NCI-H2081 (cell line): ENCODE data around the gene FBXL13.
"Not testable (repeated sequence)": the region's sequence is repeated elsewhere in the genome, so short reads cannot be mapped to it uniquely, and the experiment has no call there.

ENCODE experiments used
- DNase-seq, 2 experiments: peaks; one replicate each; lab custom pipeline; 2025; lab: John Stamatoyannopoulos, UW

The FBXL13 gene

DNA sequence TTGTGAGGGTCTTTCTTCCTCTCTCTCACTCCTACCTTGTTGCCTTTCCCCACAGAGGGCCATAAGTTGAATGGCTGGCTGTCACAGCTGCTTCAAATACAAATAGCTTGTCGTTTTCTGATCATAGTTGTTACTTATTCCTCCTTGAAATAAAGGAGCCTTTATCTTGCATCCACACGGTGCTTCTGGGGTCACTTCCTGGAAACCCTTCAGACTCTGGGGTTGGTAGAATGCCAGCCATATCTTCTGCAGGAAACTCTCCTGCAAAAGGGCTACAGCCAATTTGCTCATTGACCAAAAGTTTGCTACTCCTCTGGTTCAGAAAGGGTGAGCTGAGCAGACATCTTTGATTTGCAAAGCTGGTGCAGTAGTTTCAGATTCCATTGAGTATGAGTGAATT lies 255.4 kb downstream of the FBXL13 start:
- DNase-seq = no peak

DNA sequence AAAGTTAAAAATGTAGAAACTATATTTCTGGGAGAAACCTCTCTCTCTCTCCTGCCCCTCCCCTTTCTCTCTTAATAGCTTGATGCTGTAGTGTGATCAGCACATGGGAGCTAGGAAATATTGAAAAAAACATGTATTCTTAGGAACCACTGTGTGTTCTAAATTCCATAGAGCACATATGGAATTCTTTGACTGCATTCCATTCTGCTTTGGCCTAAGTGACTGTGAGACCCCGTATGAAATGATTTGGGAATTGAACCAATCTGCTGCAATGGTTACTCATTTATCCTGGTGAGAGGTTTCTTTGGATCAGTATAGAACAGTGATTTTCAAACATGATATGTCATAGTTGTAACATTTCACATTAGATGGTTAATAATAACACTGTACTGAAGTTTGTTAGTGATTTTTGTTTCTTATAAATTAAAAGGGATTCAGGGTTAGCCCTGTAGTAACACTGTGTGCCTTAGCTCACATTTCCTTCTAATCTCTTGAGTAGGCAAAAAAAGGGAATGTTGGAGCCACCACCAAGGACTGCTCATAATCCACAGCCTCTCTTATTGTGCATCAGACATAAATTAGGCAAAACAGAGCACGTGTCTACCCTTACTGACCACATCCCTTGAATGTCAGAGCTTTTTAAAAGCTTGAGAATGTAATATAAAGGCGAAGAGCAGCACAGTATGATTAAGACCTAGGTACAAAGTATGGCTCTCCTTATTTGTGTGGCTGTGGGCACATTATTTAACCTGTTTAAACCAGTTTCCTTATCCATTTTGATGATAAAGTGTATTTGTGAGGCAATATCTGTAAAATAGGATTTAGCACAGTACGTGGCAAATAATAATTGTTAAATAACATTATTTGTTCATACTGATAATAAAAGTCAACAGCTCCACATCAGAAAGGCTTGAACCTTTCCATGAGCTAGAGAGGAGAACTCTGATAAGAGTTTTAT lies 256.7 kb downstream of the FBXL13 start:
- DNase-seq = no peak

DNA sequence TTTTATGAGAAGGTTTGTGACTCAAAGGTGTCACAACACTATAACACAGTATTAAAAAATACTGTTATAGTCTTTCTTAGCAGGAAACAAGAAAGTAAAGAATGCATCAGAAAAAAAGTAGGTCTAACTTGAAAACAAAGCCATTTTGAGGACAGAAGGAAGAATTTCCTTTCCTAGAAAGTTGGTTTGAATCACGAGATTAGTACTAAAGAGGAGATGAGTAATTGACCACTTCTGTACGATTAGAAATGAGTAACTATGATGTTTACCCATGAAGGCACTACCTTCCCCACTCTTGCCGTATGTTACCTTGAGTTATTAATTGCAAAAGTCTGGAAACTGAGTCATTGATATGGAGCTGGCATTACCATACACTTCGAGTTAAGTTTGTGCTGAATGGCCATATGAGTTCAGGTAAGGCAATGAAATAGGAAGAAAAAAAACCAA lies 260.5 kb downstream of the FBXL13 start:
- no peak for DNase-seq

DNA sequence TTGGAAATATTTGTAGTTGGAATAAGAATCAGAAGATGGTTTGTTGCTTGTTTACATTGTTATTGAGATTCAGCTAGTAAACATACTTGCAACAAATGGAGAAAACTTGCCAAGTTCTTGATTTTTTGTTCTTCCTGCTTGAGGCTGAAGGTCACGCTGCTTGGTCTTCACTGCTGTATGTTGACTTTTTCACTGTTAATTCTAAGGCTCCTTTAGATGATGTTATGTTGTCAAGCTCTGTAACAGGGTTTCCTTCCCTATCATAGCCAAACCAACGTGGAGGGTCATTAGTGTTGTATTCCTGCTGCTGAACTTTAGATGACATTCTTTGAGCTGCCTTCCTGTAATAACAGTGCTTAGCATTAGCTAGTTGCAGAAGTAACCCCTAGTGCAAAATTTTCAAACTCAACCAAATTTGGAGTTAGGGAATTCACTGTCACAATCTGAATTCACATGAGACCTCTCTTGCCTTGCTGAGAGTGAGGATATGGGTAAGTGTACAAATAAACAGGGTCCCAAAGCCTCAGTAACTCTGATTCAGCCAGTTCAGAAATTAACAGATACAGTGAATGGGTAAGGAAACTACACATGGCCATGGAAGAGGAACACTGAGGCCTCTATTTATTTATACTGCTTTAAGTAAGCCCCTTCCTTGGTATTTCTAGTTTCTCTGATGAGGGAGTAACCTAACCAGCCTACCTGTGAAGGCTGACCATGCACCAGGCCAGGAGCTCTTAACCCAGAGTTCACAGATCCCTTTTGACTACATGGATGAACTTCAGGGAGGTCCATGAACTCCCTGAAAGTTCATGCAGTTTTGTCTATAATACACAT lies 261.2 kb downstream of the FBXL13 start:
- no peak for DNase-seq

GRCh38 chr7:102811942-102812678 lies 262.5 kb downstream of the FBXL13 start:
- DNase-seq = no peak

DNA sequence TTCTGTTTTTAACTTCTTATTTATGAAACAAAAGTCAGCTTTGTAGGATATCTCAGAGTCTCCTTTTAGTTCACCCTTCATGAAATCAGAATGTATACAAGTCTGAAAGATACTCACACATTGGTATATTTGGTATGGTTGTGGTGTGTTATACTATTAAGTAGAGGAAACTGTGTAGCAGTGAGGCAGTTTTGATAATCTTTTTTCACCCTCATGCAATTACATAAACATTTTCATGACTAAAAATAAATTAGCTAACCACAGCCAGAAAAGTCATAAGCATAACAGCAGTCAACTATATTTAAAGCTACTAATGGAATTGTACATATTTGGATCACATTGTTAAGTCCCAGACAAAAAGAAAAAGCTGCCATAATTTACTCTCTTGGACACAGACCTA lies 263.7 kb downstream of the FBXL13 start:
- no peak for DNase-seq

- DNase-seq = no peak
These were observed 268.0 kb downstream of the FBXL13 start for GRCh38 chr7:102806613-102807012.

DNA sequence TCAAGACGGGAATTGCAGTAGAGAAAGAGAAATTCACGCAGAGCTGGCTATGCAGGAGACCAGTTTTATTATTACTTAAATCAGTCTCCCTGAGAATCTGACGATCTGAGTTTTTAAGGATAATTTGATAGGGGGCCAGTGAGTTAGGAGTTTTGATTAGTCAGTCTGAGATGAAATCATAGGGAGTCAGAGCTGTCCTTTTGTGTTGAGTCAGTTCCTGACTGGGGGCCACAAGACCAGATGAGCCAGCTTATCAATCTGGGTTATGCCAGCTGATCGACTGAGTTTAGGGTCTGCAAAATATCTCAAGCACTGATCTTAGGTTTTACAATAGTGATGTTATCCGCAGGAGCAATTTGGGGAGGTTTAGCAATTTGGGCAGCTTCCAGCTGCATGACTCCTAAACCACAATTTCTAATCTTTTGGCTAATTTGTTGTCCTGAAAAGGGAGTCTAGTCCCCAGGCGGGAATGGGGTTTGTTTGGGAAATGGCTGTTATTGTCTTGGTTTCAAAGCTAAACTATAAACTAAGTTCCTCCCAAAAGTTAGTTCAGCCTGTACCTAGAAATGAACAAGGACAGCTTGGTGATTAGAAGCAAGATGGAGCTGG lies 278.5 kb downstream of the FBXL13 start:
- DNase-seq = not testable (repeated sequence)

GRCh38 chr7:102794567-102794966 lies 280.0 kb downstream of the FBXL13 start:
- DNase-seq = not testable (repeated sequence)

- DNase-seq = not testable (repeated sequence)
These were observed 282.8 kb downstream of the FBXL13 start for GRCh38 chr7:102791831-102792230.

DNA sequence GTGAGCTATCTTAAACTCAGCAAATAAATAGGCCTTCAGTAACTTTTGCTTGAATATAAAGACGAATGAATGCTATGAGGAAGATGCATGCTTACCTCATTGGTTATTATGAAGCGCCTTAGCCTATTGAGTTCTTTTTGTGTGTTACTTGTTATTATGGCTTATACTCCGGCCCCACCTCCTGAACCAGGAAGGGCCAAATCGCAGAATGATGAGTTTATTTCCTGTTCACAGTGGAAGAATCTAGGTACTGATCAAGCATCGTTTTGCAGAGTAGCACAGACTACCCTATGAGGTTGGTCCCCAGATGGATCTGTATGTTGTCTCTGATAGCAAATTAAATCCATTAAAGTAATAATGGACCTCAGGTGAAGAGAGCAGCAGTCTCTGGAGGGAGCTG lies 283.2 kb downstream of the FBXL13 start:
- not testable (repeated sequence) for DNase-seq

GRCh38 chr7:102790364-102791100 lies 284.1 kb downstream of the FBXL13 start:
- DNase-seq = not testable (repeated sequence)

DNA sequence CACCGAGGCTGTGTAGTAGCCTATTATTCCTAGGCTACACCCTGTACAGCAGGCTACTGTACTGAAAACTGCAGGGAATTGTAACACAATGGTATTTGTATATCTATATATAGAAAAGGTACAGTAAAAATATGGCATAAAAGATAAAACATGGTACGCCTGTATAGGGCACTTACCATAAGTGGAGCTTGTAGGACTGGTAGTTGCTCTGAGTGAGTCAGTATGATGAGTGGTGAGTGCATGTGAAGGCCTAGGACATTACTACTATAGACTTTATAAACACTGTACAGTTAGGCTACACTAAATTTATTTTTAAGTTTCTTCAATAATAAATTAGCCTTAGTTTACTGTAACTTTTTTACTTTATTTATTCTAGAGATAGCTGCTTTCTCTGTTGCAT lies 285.8 kb downstream of the FBXL13 start:
- not testable (repeated sequence) for DNase-seq

DNA sequence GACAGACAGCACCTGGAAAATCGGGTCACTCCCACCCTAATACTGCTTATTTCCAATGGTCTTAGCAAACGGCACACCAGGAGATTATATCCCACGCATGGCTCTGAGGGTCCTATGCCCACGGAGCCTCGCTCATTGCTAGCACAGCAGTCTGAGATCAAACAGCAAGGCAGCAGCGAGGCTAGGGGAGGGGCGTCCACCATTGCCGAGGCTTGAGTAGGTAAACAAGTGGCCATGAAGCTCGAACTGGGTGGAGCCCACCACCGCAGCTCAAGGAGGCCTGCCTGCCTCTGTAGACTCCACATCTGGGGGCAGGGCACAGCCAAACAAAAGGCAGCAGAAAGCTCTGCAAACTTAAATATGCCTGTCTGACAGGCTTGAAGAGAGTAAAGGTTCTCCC lies 293.7 kb downstream of the FBXL13 start:
- not testable (repeated sequence) for DNase-seq

DNA sequence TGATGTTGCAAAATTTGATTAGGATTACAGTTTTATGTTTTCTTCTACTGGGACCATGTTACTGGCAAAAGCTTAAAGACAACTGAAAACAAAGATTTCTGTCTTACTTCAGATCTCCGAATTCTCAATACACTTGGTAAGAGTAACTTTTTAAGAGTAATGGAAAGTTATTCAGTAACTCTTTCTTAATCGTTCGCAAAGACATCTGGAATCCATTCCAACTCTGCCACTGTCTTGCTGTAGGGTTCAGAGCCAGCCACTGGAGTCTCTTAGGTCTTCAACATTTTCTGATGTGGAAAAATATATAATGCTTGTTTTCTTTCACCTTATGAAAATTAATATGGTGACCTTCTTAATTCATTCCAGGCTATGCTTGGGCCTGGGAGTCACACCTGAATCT lies 295.9 kb downstream of the FBXL13 start:
- not testable (repeated sequence) for DNase-seq

DNA sequence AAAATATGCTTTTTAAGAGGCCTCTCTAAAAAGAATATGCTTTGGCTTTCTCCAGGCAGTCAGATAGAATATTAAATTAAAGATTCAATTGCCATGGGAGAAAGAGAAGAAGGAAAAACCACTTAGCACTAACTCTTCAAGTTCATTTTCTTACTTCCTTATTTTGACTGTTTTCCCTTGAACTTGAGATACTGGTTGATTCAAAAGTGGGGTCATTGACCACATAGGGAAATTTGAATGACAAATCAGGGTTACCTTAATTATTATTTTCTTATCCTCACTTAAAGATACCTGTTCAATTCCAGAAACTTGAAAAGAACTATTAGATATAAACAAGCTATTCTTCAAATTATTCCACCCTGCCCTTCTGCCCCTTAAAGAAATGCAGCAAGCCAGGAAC lies 298.4 kb downstream of the FBXL13 start:
- not testable (repeated sequence) for DNase-seq

GRCh38 chr7:102770467-102770866 lies 304.1 kb downstream of the FBXL13 start:
- DNase-seq = not testable (repeated sequence)

DNA sequence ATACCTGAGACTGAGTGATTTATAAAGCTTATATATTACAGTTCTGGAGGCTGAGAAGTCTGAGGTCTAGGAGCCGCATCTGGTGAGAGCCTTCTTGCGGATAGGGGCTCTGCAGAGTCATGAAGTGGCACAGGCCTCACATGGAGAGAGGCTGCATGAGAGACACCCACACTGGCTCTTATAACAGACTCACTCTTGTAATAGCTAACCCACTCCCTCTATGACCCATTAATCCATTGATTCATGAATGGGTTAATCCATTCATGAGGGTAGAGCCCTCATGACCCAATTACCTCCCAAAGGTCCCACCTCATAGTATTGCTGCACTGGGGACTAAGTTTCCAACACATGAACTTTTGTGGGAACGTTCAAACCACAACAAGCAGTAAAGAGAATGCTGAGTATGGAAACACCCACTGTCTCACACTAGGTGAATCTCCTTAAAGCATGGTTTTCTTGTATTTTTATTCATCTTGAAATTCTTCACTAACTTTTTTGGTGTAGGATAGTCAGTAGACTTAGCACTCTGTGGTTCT lies 304.9 kb downstream of the FBXL13 start:
- not testable (repeated sequence) for DNase-seq

GRCh38 chr7:102763295-102763905 lies 311.2 kb downstream of the FBXL13 start:
- not testable (repeated sequence) for DNase-seq
